ENCODE results near the gene STXBP1. TPM values are rescaled to one million over a fixed set of nuclear protein-coding genes. Genes with fewer than 3 reads are reported as not detected.
"Not testable (repeated sequence)": the region's sequence is repeated elsewhere in the genome, so short reads cannot be mapped to it uniquely, and the experiment has no call there.

The STXBP1 gene
- total RNA-seq, 1 experiment from 2014 or later: 11.2 TPM

- DNase-seq (ENCODE audit: low spot score): no peak
- in situ Hi-C loops (cut with HindIII; ENCODE audit: low sequenced_read_pairs): no loop called here
These were observed 36.0 kb upstream of the STXBP1 start for GRCh38 chr9:127575875-127576778.

- DNase-seq (ENCODE audit: low spot score); in situ Hi-C loops (cut with HindIII; ENCODE audit: low sequenced_read_pairs): not testable (repeated sequence)
These were observed 34.9 kb upstream of the STXBP1 start for GRCh38 chr9:127577194-127577593.

- in situ Hi-C loops (cut with HindIII; ENCODE audit: low sequenced_read_pairs): no loop called here
These were observed 33.5 kb upstream of the STXBP1 start for GRCh38 chr9:127578627-127578951.

GRCh38 chr9:127578952-127579853 is 32.9 kb upstream of the STXBP1 start:
- DNase-seq (ENCODE audit: low spot score): peak; percentile 96
- in situ Hi-C loops (cut with HindIII; ENCODE audit: low sequenced_read_pairs): no loop called here

More at GRCh38 chr9:127578627-127578951, 33.5 kb upstream of the STXBP1 start:
- DNase-seq (ENCODE audit: low spot score): no peak

- no peak for DNase-seq (ENCODE audit: low spot score)
These were observed 31.7 kb upstream of the STXBP1 start for GRCh38 chr9:127580366-127580765.

GRCh38 chr9:127580879-127581475 is 31.1 kb upstream of the STXBP1 start:
- DNase-seq (ENCODE audit: low spot score): peak; percentile 54
- in situ Hi-C loops (cut with HindIII; ENCODE audit: low sequenced_read_pairs): no loop called here

More at GRCh38 chr9:127580366-127580765, 31.7 kb upstream of the STXBP1 start:
- in situ Hi-C loops (cut with HindIII; ENCODE audit: low sequenced_read_pairs): no loop called here

- not testable (repeated sequence) for DNase-seq (ENCODE audit: low spot score)
These were observed 27.6 kb upstream of the STXBP1 start for GRCh38 chr9:127584474-127584805.

GRCh38 chr9:127585161-127585819 is 26.8 kb upstream of the STXBP1 start:
- in situ Hi-C loops (cut with HindIII; ENCODE audit: low sequenced_read_pairs): no loop called here
- DNase-seq (ENCODE audit: low spot score): no peak

More at GRCh38 chr9:127584474-127584805, 27.6 kb upstream of the STXBP1 start:
- in situ Hi-C loops (cut with HindIII; ENCODE audit: low sequenced_read_pairs): not testable (repeated sequence)

GRCh38 chr9:127586096-127586495 is 26.0 kb upstream of the STXBP1 start:
- DNase-seq (ENCODE audit: low spot score): no peak
- in situ Hi-C loops (cut with HindIII; ENCODE audit: low sequenced_read_pairs): no loop called here

- DNase-seq (ENCODE audit: low spot score): peak; percentile 90
- in situ Hi-C loops (cut with HindIII; ENCODE audit: low sequenced_read_pairs): no loop called here
These were observed 25.5 kb upstream of the STXBP1 start for GRCh38 chr9:127586537-127586936.

GRCh38 chr9:127587966-127588365 is 24.1 kb upstream of the STXBP1 start:
- DNase-seq (ENCODE audit: low spot score): no peak
- in situ Hi-C loops (cut with HindIII; ENCODE audit: low sequenced_read_pairs): no loop called here

- in situ Hi-C loops (cut with HindIII; ENCODE audit: low sequenced_read_pairs): no loop called here
- no peak for DNase-seq (ENCODE audit: low spot score)
These were observed 23.2 kb upstream of the STXBP1 start for GRCh38 chr9:127588740-127589506.

GRCh38 chr9:127589955-127590370 is 22.1 kb upstream of the STXBP1 start:
- DNase-seq (ENCODE audit: low spot score): peak; percentile 91
- in situ Hi-C loops (cut with HindIII; ENCODE audit: low sequenced_read_pairs): no loop called here

- in situ Hi-C loops (cut with HindIII; ENCODE audit: low sequenced_read_pairs): no loop called here
- no peak for DNase-seq (ENCODE audit: low spot score)
These were observed 16.5 kb upstream of the STXBP1 start for GRCh38 chr9:127595611-127596010.

GRCh38 chr9:127598839-127599549 is 13.1 kb upstream of the STXBP1 start:
- no peak for DNase-seq (ENCODE audit: low spot score)
- in situ Hi-C loops (cut with HindIII; ENCODE audit: low sequenced_read_pairs): no loop called here

- in situ Hi-C loops (cut with HindIII; ENCODE audit: low sequenced_read_pairs): no loop called here
- DNase-seq (ENCODE audit: low spot score): no peak
These were observed 12.6 kb upstream of the STXBP1 start for GRCh38 chr9:127599550-127599891.

GRCh38 chr9:127603226-127603625 is 8.9 kb upstream of the STXBP1 start:
- in situ Hi-C loops (cut with HindIII; ENCODE audit: low sequenced_read_pairs): no loop called here
- DNase-seq (ENCODE audit: low spot score): no peak

GRCh38 chr9:127606043-127606442 is 6.0 kb upstream of the STXBP1 start:
- DNase-seq (ENCODE audit: low spot score): no peak
- in situ Hi-C loops (cut with HindIII; ENCODE audit: low sequenced_read_pairs): no loop called here
